Retinal pigment epithelial cell (primary cell): ENCODE measurements around the gene ZNF655.

Experiments
- DNase-seq: peaks from one replicate; pipeline ENCODE4 v3.0.0-alpha.2; 2010; ENCODE audit warnings: low read depth
- H3K4me3 ChIP-seq: 2 replicates; pipeline ENCODE4 v1.5.1; 2011; ENCODE audit warnings: mild to moderate bottlenecking, low read length, control low read depth, moderate library complexity
- TF ChIP-seq, protein P1 (sequence below): conservative IDR thresholded peaks from 2 replicates; pipeline ENCODE4 v1.5.1; 2011; ENCODE audit warnings: low read depth, low read length, control low read depth, inconsistent platforms

The ZNF655 gene

GRCh38 chr7:99596408-99596955 is 38.0 kb downstream of the ZNF655 start:
- no peak overlapping the region for H3K4me3 ChIP-seq
- DNase-seq, result no peak
- TF ChIP-seq, protein P1, sequence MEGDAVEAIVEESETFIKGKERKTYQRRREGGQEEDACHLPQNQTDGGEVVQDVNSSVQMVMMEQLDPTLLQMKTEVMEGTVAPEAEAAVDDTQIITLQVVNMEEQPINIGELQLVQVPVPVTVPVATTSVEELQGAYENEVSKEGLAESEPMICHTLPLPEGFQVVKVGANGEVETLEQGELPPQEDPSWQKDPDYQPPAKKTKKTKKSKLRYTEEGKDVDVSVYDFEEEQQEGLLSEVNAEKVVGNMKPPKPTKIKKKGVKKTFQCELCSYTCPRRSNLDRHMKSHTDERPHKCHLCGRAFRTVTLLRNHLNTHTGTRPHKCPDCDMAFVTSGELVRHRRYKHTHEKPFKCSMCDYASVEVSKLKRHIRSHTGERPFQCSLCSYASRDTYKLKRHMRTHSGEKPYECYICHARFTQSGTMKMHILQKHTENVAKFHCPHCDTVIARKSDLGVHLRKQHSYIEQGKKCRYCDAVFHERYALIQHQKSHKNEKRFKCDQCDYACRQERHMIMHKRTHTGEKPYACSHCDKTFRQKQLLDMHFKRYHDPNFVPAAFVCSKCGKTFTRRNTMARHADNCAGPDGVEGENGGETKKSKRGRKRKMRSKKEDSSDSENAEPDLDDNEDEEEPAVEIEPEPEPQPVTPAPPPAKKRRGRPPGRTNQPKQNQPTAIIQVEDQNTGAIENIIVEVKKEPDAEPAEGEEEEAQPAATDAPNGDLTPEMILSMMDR, result no peak

- H3K4me3 ChIP-seq, result no peak within 1 kb of the TSS
- TF ChIP-seq, protein P1, result no peak
- no peak for DNase-seq
Observed at GRCh38 chr7:99597762-99598501, 39.5 kb downstream of the ZNF655 start, which contains the start of gene TMEM225B. Gene TMEM225B (plus strand): TSS chr7:99598267. CDS start chr7:99604389, 6,122 bp downstream.

DNA sequence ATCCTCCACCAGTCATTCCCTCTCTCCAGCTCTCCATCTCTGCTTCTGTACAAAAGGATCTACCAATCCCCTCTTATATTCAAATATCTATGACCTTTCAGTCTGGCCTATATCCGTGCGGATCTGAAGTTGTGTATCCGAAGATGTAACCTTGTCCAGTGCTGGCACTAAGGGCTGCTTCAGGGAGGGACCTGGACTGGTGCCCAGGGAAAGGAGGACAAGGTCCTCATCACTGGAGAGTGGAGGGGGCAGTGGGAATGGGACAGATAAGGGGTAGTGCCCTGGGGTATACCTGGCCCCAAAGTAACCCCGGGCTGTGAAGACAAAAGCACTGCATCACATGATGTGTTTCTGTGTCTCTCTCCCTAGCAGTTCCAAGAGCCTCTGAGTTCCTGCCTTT is 41.4 kb downstream of the ZNF655 start:
- TF ChIP-seq, protein P1, result no peak
- DNase-seq, result no peak
- no peak overlapping the region for H3K4me3 ChIP-seq

DNA sequence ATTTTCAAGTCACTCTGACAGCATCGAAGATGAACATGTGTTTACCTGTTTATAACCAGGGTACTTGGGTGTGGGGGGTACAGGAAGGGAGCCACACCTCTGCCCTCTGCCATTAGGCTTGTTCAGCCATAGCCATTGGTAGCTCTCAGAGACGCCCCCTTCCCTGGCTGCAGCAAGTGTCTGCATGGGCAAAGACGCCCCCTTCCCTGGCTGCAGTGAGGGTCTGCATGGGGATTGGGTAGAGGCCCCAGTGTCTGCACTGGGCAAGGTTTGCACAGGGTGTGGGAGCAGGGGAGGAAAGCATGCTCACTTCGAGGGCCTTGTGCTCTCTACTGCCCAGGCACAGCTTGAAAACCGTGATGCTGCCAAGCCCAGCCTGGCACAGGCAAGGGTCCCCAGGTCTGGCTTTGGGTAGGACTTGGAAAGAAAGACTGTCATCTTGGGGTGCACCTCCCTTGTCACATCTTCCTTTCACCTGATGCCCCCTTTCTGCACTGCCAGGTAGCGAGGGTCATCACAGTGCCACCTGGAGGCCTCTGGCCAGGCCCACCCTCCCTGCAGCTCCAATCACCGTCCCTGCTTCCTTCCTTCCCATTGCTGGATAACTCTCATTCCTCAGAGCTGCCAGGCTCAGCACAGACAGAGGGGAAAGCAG is 43.3 kb downstream of the ZNF655 start:
- no peak for DNase-seq

DNA sequence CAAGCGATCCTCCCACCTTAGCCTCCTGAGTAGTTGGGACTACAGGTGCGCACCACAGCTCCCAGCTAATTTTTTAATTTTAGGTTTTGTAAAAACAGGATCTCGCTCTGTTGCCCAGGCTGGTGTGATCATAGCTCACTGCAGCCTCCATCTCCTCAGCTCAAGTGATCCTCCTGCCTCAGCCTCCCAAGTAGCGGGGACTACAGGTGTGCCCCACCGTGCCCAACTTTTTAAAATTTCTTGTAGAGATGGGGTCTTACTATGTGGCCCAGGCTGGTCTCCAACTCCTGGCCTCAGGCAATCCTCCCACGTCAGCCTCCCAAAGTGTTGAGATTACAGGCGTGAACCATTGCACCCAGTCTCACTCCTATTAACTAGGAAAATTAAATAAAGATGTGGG is 47.1 kb downstream of the ZNF655 start:
- TF ChIP-seq, protein P1, result no peak
- no peak for DNase-seq
- H3K4me3 ChIP-seq, result no peak overlapping the region

More for the DNA sequence above, 43.3 kb downstream of the ZNF655 start:
- TF ChIP-seq, protein P1, result no peak
- no peak overlapping the region for H3K4me3 ChIP-seq

DNA sequence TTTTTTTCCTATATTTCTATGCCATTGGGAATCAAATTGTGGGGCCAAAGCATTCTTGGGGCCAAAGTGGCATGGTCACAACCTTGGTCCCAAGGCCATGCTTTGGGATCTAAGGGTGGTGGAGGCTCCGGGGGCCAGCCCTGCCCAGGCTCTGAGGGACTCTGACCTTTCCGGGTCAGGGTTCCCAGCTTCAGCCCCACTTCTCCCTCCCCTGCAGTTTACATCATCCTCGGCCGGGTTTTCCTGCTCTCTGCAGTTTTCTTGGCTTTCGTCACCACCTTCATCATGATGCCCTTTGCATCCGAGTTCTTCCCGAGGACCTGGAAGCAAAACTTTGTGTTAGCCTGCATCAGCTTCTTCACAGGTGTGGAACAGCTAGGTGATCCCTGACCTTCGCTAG is 48.1 kb downstream of the ZNF655 start:
- H3K4me3 ChIP-seq, result no peak overlapping the region
- no peak for DNase-seq
- TF ChIP-seq, protein P1, result no peak

GRCh38 chr7:99607548-99607947 is 49.1 kb downstream of the ZNF655 start:
- TF ChIP-seq, protein P1, result no peak
- DNase-seq, result no peak
- H3K4me3 ChIP-seq, result no peak overlapping the region
